NCI-H2196 (cell line): ENCODE results near the gene PLCH1.

Experiments
- DNase-seq: peaks from one replicate; lab custom pipeline; 2025; ENCODE audit not compliant: unreplicated experiment; lab: John Stamatoyannopoulos, UW

The PLCH1 gene

DNA sequence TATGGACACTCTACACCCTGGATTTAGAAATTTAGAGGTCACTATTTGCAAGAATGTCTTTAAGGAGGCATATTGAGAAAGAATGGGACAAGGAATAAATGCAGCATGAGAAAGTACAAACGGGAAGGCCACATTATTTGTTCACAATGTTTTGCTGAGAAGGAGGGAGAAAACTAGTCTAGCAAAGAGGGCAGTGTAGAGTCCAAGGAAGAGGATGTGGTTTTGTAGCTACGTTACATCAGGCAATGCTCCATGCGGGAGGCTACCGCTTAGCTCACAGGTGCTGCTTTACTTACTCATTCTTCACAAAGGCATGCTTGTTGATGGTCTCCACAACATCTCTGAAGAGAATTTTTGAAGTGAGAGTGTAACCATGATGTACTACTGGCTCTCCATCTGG lies 191.1 kb downstream of the PLCH1 start:
- DNase-seq, result no peak

DNA sequence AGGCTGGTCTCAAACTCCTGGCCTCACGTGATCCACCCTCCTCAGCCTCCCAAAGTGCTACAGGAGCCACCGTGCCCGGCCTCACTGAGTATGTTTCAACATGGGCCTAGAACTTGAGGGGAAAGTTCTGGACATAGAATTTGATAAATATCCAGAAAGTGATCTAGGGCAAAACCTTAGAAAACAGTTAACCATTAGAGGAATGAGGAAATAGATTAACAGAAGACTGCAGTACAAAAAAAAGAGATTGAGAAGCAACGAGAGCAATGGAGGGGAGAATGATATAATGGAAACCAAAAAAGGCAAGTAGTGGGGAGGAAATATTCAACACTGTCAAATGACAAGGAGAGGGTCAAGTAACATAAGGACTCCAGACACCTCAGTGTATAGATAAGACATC lies 191.5 kb downstream of the PLCH1 start:
- DNase-seq, result no peak

DNA sequence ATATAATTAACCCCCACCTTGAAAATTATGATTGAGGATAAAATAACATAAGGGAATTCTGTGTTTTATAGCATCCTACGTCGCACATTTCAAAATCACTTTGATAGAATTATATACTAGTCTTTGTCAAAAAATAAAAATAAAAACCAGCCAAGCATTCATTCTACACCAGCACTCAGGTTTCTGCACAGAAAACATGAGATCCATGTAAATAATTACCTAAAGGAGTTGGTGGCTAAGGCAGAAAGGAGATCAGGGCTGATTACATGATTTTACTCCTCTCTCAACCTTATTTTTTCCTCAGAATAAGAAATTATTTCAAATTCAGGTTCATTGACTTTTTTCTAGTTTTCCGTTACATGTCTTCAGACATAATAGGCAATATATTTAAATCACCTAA lies 194.5 kb downstream of the PLCH1 start:
- DNase-seq, result no peak

DNA sequence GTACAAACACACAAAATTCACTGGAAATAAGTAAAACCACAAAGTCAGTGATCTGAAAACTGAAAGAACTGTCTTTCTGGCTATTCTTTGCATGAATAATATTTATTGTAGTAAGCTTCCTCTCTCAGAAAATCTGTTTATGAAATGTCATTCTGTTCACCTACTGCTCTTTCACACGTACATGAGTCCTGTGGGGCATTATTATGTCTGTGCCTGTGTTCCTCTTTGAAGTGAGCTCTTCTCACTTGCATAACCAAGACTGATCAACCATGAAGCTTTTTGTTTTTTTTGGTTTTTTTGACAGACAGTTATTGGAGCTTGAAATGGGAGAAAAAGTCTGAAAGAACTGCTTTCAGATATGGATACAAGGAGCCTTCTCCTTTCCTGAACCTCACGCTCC lies 195.8 kb downstream of the PLCH1 start:
- no peak for DNase-seq

DNA sequence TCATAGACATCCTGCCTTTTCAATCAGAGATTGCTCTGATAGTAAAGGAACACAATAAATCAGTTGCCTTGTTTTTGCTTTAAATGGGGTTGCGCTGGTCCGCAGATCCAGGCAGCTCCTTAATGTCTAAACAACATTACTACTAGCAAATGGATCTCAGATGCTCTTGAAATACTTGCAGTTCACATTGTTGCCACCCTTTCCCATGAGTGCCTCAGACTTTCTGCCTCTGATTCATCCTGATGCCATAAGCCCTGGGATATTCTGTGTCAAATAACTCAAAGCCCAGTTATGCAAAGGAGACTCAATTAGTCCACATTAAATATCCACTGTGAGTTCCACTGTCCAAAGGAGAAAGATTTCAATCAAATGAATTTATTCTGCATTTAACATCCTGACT lies 196.7 kb downstream of the PLCH1 start:
- DNase-seq, result no peak

DNA sequence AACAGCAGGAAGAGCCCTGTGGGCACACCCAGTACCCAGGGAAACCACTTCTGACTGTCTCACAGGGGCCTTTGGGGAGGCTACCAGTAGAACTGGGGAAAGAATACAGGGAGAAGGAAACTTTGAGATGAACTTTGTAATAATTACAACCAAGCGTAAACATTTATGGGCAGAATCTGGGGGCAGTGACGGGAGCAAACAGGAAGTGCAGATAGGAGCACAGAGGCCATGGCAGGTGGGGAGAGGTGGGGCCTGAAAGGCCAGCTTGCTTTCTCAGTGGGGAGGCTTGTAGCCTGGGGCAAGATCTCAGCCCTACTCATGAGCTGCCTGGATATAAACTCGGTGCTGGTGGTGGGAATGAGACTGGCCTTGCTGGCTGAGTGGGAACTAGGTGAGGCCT lies 209.8 kb downstream of the PLCH1 start:
- DNase-seq, result no peak

DNA sequence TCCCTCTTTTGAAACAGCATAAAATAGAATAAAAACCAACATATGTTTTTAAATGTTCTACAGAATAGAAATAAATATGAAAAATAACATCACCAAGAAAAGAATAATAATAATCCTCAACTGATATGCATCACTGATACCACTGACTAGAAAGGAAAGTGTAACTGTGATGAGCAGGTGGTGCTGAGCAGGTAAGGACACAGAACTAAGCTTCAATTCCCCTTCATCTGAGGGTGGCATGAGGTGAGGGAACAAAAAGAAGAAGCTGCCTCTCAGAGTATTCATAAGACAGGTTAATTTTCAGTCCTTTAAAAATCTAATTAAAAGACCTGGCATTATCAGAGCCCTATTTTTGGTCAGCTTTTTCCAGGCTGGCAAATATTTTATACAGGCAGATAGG lies 216.3 kb downstream of the PLCH1 start:
- no peak for DNase-seq

DNA sequence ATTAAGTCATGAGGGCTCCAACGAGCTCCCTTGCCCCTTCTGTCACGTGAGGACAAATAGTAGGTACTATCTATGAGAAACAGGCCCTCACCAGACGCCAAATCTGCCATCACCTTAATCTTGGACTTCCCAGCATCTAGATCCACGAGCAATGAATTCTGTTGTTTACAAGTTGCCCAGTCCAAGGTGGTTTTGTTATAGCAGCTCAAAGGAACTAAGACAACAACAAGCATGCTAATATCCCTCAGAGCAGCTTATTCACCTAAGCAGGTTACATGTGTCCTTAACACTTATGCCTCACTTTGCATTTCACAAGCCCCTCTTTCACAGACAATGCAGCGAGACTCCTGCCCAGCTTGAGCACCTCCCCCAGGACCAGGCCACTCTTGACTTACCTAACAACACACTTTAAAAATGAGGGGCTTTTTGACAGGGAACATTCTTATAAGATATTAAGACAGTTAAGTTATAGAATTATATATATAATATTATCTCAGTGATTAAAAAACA lies 219.5 kb downstream of the PLCH1 start:
- no peak for DNase-seq

DNA sequence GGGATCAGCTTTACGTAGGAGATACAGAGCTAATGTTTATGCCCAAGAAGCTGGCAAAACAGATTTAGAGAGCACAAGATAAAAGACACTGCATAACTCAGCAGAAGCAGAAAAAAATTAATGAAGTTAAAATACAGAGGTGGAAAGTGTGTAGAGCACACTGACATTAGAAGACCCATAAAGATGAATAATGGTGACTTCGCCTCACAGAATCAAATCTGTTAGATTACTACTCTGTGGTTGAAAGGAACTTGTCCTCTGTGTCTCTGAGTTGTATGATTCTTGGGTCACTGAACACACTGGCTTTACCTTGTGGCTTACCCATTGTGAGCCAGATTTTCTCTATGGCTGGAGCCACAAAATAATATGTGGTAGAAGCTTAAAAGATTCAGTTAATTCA lies 224.4 kb downstream of the PLCH1 start:
- no peak for DNase-seq

DNA sequence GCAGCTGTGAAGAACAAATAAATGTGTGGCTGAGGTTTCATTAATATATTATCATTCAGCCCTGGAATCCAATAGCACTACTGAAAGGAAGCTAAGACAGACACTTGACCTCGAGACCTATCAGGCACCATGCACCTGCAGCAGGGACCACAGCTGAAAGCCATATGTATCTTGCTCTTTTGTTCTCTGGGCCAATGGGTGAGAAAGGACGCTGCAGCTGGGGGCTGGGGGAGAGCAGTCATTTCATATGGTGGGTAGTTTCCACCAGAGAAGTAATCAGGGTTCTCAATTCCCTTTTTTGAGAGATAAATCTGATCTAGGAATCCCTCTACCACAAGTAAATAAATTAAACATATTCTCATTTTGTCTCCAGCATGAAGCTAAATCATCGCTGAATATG lies 225.8 kb downstream of the PLCH1 start:
- DNase-seq, result peak; percentile 64

DNA sequence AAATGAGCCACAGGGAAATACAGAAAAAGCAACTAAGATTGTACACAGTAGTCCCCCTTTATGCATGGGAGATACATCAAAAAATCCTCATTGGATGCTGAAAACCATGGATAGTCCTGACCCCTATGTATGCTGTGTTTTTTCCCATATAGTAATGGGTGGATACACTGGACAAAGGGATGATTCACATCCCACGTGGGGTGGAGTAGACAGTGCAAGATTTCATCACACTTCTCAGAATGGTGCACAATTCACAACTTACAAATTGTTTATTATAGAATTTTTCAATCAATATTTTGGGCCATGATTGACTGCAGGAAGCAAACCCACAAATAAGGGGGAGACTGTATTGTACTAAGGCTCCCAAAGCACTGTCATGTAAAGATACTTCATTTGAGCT lies 227.0 kb downstream of the PLCH1 start:
- DNase-seq, result no peak

DNA sequence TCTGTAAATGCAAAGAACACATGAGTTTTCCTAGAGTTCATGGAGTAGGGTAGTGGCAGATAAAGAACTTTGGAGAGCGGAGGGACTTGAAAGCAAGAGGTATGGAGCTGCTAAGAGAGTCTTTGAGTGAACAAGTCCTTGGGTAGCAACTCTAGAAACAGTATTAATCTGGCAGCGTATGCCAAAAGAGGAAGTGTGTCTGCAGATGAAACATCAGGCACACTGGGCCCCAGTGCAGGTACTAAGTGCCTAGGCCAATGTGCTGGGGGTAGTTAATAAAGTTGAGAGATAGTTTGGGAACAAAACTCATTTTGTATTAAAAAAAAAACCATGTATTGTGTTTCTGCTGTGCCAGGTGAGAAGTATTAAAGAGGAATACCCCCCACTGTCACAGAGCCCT lies 228.4 kb downstream of the PLCH1 start:
- DNase-seq, result no peak

DNA sequence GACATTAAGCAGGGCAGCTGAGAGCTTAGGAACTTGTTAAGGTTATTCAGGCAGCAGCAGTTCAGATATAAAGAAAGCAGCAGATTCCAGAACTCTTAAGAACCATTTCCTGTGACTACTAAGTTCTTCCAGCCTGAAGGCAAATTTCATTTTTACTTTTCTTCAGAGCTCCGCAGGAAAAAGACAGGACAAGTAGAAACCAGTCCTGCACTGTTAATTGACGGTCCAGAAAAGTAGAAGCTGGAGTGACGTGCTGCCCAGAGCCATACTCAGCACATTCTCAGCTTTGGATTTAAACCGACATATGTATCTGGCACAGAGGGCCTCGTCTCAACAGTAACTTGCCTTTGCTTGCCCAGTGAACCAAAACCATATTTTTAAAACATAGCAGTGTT lies 232.0 kb downstream of the PLCH1 start:
- DNase-seq, result no peak

DNA sequence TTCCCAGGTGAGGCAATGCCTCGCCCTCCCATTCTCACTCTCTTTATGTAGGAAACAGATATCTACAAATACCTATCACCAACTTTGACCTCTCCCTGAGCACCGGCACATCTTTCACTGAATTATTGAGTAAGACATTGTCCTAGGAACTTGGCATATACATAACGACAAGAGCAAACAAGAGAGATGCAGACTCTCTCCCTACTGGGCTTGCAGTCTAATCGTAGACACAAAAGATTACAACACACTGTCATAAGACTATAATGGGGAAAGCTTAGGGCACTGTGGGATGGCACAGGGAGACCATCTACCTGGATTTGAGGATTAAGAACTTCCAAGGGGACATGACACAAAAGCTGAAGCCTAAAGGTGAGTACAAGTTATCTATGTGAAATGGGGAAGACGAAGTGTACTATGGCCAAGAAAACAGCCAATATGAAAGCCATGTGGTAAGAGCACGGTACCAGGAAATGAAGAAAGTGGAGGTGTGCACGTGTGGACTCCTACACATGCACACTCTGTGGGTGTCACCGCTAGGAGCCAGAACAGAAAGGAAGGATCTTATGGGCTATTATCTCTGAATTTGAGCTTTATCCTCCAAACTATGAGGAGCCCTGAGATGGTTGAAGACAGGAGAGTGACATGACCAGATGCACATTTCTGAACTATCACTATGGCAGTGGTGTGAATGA lies 232.6 kb downstream of the PLCH1 start:
- no peak for DNase-seq

DNA sequence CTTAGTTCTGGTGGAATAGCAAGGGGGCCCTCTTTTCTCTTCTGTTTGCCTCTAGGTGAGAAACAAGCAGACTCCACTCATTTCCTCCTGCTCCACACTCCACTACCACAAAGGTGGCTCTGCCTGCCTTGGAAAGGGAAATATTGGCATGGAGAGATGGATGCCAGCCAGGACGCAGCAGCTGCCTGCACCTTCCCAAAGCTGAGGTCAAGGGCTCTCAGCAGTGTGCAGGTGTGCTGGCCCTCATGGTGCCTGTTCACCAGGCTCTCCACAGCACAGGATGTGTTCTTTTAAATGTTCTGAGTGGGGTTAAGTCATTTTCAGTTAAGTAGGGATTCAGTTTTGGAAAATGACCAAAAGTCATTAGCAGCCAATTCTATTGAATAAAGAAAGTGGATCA lies 240.2 kb downstream of the PLCH1 start:
- DNase-seq, result peak; percentile 92

DNA sequence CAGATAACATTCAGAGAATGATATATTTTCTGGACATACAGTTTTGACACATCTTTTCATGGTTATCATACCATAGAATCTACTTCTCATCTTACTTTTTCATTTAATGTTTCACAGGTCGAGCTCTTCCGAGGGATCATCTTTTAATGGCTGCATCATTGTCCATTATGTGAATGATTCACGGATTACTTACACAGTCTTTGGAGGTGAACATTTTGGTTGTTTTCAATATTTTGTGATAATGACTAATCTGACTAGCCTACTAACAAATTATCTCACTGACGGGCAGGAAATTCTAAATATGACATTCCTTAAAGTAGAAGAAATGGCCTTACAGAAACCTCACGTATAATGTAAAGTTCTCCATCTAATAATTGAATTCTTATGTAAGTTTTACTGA lies 242.2 kb downstream of the PLCH1 start:
- no peak for DNase-seq

DNA sequence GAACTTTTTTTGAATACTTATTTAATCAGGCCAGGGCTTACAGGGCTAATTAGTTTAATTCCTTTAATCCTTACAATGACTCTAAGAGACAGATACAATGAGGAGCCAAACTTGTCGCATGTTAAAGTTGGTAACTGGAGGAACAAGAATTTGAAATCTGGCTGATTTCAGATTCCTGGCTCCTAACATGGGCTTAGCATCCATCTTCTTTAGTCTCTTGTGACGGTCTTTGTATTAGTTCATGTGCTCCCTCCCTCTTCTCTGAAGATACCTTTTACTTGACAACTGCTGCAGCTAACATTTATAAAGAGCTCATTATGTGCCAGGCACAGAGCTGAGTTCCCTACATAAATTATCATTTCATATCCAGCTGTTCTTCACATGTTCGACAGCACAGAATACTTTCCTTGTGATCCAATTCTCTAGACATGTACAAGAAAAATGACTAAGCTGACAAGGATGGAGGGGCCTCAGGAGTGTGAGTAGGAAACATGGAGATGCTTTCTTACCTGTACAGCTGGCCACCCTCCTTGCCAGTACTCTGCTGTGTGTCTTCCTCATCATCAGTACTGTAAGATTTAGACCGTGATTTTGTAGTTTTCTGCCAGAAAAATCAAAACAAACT lies 244.6 kb downstream of the PLCH1 start:
- DNase-seq, result no peak

DNA sequence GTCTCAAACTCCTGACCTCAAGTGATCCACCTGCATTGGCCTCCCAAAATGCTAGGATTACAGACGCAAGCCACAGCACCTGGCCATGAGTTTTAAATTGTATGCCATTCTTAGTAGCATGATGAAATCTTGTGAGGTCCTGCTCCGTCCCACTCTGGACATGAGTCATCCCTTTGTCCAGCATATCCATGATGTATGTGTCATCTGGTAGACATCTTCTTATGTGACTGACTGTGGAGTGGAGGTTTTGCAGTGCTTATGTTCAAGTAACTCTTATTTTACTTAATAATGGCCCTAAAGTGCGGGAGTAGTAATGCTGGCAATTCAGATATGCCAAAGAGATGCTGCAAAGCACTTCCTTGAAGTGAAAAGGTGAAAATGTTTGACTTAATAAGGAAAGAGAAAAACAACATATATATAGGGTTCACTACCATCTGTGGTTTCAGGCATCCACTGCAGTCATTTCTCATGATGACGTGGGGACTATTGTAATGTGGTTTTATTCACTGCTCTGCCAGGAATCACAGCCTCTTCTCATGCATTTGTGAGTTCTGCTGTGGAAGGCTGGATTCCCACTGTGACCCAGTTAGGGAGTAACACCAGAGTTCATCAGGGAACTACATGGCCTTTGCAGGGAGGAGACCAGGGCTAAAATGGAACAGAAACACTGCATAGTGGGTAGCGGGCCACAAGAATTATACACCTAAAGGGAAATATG lies 246.8 kb downstream of the PLCH1 start:
- no peak for DNase-seq

DNA sequence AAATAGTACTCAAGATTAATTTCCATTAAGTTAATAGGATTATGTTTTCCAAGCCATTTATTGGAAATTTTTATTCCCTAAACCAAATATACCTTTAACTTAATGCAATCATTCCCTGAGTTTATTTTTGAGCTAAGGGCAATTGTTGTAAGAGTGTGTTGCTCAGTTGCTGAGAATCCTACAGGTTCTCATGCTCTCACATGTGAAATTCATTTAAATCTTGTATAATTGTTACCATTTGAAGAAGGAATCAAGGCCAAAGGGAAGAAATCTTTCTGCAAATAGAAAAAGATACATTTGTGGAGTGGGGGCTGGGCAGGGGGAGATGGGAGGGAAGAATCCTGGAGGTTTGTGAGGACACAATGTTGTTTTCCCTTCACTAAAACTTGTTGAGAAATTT lies 248.7 kb downstream of the PLCH1 start:
- DNase-seq, result no peak

DNA sequence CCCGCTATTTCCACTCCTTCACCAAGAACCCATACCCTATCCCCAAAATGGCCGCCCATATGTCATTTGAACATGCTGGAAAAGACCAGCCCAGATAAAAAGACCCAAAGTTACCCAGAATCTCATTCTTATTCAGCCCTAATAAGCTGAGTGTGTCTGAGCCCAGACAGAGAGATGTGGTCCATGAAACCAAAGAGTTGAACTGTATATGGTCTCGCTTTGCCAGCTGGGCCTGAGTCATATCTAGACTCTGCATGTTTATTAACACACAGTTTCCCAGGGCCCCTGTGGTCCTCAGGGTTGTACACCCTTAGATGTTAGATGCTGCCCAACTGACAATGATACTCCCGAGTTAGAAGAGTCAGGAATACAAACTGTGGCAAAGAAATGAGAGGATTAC lies 249.5 kb downstream of the PLCH1 start:
- DNase-seq, result no peak

DNA sequence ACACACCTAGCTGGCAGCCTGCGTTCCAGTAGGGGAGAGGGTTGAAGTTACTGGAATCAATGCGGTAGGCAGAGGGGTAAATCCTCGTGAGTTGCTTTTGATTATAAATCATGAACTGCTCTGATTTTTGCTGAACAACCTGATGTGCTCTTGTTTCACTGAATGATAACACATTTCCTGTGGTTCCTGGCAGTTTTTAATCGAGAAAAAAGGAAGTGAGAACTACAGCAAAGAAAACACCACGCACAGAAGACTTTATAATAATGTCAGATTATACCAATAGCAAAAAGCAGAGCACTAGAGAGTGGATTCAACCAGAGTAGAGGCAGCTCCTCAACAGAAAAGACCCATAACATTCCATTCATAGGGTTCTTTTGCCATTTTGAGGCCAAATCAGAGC lies 250.5 kb downstream of the PLCH1 start:
- DNase-seq, result no peak

DNA sequence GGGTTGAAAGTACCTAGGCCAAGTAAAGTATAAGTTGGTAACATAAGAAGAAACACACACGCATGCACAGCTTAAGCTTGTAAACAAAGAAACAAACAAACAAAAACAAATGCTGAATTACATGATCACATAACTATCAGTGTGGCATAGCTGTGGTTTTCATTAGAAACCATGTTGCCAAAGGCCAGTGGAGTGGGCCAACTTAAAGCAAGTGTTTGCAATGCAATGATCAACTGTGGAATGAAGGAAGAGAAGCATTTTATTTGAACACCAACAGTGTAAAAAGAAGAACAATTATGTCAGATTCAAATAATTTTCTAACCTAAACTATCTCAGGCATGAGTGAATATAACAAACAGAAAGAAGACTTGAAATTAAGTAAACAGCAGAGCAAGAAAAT lies 252.0 kb downstream of the PLCH1 start:
- DNase-seq, result no peak
